ENCODE measurements around the gene FKBP1A. TPM values are rescaled to one million over a fixed set of nuclear protein-coding genes. Genes with fewer than 3 reads are reported as not detected.

The FKBP1A gene
- total RNA-seq, 1 experiment from 2014 or later, result 196 TPM

- Histone ChIP-seq H3K4me2 (ENCODE audit: insufficient read depth, insufficient read length, low read length) (no peak overlapping the region), H3K4me1 (ENCODE audit: insufficient read depth, low read length) (no peaks in the 10 kb centered on the region), H3K23ac (ENCODE audit: insufficient read length, low read depth, low read length) (no peak overlapping the region), H4K8ac (replicated peaks; ENCODE audit: insufficient read length, low read depth, low read length) (no peak overlapping the region), H3K23me2 (ENCODE audit: insufficient read length, low read depth, low read length, poor library complexity, severe bottlenecking) (no peaks in the 10 kb centered on the region), H3K27me3 (ENCODE audit: insufficient read depth, low read length) (no peaks in the 10 kb centered on the region), H4K5ac (ENCODE audit: insufficient read length, low read depth, low read length) (no peak overlapping the region), H3K9me3 (ENCODE audit: control insufficient read depth, low read depth, low read length) (no peaks in the 10 kb centered on the region), H3K14ac (ENCODE audit: insufficient read depth, low read length) (no peak overlapping the region), H3K56ac (ENCODE audit: insufficient read length, low read depth, low read length) (no peak overlapping the region), H4K91ac (ENCODE audit: insufficient read length, low read depth, low read length) (no peak overlapping the region), H2AFZ (ENCODE audit: low read length) (no peak overlapping the region), H3K27ac (ENCODE audit: insufficient read length, low read depth, low read length) (no peak overlapping the region), H3K79me2 (ENCODE audit: insufficient read depth, low read length) (no peaks in the 10 kb centered on the region; the same call in 1 of the 2 replicates), H2BK120ac (ENCODE audit: low read depth, low read length, poor library complexity, severe bottlenecking) (no peak overlapping the region), H3K4ac (ENCODE audit: low read depth, low read length) (no peak overlapping the region), H3K18ac (ENCODE audit: insufficient read length, low read depth, low read length) (no peak overlapping the region), H4K20me1 (ENCODE audit: control insufficient read depth, insufficient read depth, insufficient read length) (peaks cover 2% of the 10 kb centered on the region), H2BK15ac (ENCODE audit: low read depth, low read length) (no peak overlapping the region), H3K79me1 (ENCODE audit: insufficient read depth, low read depth, low read length, poor library complexity, severe bottlenecking) (peaks cover 4% of the 10 kb centered on the region), H2BK20ac (ENCODE audit: low read depth, low read length, poor library complexity, severe bottlenecking) (no peak overlapping the region), H3T11ph (ENCODE audit: low read length) (no peak overlapping the region), H2BK12ac (ENCODE audit: insufficient read length, low read depth, low read length) (no peak overlapping the region), H2BK5ac (ENCODE audit: insufficient read length, low read length) (no peak overlapping the region), H3K9ac (ENCODE audit: extremely low read depth, insufficient read length, low read length) (no peak overlapping the region), H2AK5ac (ENCODE audit: insufficient read length, low read length) (no peak overlapping the region)
- WGBS (ENCODE audit: extremely low coverage, insufficient read length, low lambda C conversion rate), result no CpG with 5 or more reads among the region's 3 CpGs
- peak; percentile 29 for DNase-seq
- peaks cover 5 to 9% of the 10 kb centered on the region in 2 experiments for H3K4me1 Mint-ChIP-seq
- no peaks in the 10 kb centered on the region for H3K27me3 Mint-ChIP-seq (ENCODE audit: low read depth)
- peaks cover 13 to 29% (median 22%) of the 10 kb centered on the region in 3 experiments; a peak in 6 of 7 replicates for H3K36me3 Mint-ChIP-seq (ENCODE audit: insufficient read depth in 1 of 3, low read depth in 3 of 3)
- TF ChIP-seq CTCF (conservative IDR thresholded peaks at IDR 0.05), result no peak; the same call in 2 of the 3 replicates
- H3K27ac Mint-ChIP-seq, result peak overlapping the region in 1 of 3 experiments; percentile 39; a peak in 1 of 7 replicates
- H3K9me3 Mint-ChIP-seq, result no peaks in the 10 kb centered on the region
- no peak overlapping the region for H3K4me3 Mint-ChIP-seq
Measured at GRCh38 chr20:1334761-1335160, 58.1 kb downstream of the FKBP1A start.

Data from H9 (cell line).